Testis (tissue), 2 donors: ENCODE results near the gene SETX.

Source experiments
- POLR2A ChIP-seq: fragments of 450-650 bp; IDR thresholded peaks from one replicate; pipeline ENCODE4 v1.6.1; 2017; ENCODE audit warnings: antibody characterized with exemption, mild to moderate bottlenecking, moderate library complexity
- TF ChIP-seq, protein P1 (sequence below), 3 experiments: fragments of 450-650 bp in 2 of 3; fragments of 200-600 bp in 1 of 3; sonication (generic) in 1 of 3; IDR thresholded peaks; one replicate each; pipeline ENCODE4 v1.5.1; 2016 to 2019; ENCODE audit warnings: antibody characterized with exemption in 3 of 3, mild to moderate bottlenecking in 2 of 3, moderate library complexity in 1 of 3

DNA sequence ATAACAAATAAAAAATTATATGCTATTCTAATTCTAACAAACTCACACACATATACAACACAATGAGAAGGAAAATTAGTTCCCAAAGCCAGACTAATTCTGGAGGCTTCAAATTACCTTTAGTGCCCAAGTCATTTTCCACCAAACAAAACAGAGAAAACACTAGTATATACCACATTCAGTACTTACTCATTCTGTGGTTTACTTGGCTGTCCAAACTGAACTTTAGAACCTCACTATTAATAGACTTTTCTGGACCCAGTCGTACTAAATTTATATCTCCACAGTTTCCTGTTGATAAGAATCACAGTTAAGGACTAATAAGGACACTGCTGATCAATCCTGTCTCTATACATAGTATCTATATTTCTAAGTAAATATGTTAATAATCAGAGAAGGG is 66.4 kb downstream of the SETX start:
- TF ChIP-seq POLR2A, result no peak
- TF ChIP-seq, protein P1, sequence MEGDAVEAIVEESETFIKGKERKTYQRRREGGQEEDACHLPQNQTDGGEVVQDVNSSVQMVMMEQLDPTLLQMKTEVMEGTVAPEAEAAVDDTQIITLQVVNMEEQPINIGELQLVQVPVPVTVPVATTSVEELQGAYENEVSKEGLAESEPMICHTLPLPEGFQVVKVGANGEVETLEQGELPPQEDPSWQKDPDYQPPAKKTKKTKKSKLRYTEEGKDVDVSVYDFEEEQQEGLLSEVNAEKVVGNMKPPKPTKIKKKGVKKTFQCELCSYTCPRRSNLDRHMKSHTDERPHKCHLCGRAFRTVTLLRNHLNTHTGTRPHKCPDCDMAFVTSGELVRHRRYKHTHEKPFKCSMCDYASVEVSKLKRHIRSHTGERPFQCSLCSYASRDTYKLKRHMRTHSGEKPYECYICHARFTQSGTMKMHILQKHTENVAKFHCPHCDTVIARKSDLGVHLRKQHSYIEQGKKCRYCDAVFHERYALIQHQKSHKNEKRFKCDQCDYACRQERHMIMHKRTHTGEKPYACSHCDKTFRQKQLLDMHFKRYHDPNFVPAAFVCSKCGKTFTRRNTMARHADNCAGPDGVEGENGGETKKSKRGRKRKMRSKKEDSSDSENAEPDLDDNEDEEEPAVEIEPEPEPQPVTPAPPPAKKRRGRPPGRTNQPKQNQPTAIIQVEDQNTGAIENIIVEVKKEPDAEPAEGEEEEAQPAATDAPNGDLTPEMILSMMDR (IDR thresholded peaks at IDR 0.05), result no peak
